Endothelial cell (in vitro differentiated cells): ENCODE results near the gene TPM2. TPM values are rescaled to one million over a fixed set of nuclear protein-coding genes. Genes with fewer than 3 reads are reported as not detected.
A peak's percentile ranks its signal among the peaks of the same experiment; 100 is the strongest.

Source experiments
- DNase-seq: peaks from one replicate; pipeline ENCODE4 v3.0.0; 2021; ENCODE audit warnings: low spot score
- H3K27ac Mint-ChIP-seq: one replicate; pipeline ENCODE4 v1.8.0; 2021; ENCODE audit warnings: mixed read lengths, inconsistent platforms; ENCODE audit not compliant: unreplicated experiment
- H3K27me3 Mint-ChIP-seq: one replicate; pipeline ENCODE4 v1.8.0; 2021; ENCODE audit warnings: mild to moderate bottlenecking, moderate library complexity, mixed read lengths, inconsistent platforms; ENCODE audit not compliant: unreplicated experiment
- H3K36me3 Mint-ChIP-seq: one replicate; pipeline ENCODE4 v1.8.0; 2021; ENCODE audit warnings: mild to moderate bottlenecking, low read depth, mixed read lengths, inconsistent platforms; ENCODE audit not compliant: unreplicated experiment
- H3K4me1 Mint-ChIP-seq: one replicate; pipeline ENCODE4 v1.8.0; 2021; ENCODE audit warnings: mild to moderate bottlenecking, mixed read lengths, inconsistent platforms; ENCODE audit not compliant: unreplicated experiment
- H3K4me3 Mint-ChIP-seq: one replicate; pipeline ENCODE4 v1.8.0; 2021; ENCODE audit warnings: mild to moderate bottlenecking, mixed read lengths, inconsistent platforms; ENCODE audit not compliant: unreplicated experiment
- H3K9me3 Mint-ChIP-seq: one replicate; pipeline ENCODE4 v1.8.0; 2021; ENCODE audit warnings: mixed read lengths, inconsistent platforms; ENCODE audit not compliant: unreplicated experiment
- CTCF ChIP-seq: fragments of 200-600 bp; sonication (generic); IDR thresholded peaks from one replicate; pipeline ENCODE4 v1.5.0; 2021; ENCODE audit warnings: antibody characterized with exemption; ENCODE audit not compliant: unreplicated experiment
- long read RNA-seq: library from polyadenylated mRNA; unstranded; transcript quantifications from one replicate; pipeline ENCODE4 v2.0.0, GENCODE V29; 2020; ENCODE audit not compliant: unreplicated experiment
- total RNA-seq: library from RNA; stranded (reverse); fragmentation: NEBNext Ultra II Directional; extraction: Animal tissue kit (Norgen Biotek cat#: 25700); gene quantifications from one replicate; pipeline ENCODE4 v1.2.1, GENCODE V29; 2021; ENCODE audit not compliant: unreplicated experiment

Gene TPM2
- total RNA-seq, result 173 TPM
- long read RNA-seq, transcript TPM2-203 (9 exons, 1,183 nt), result minor isoform, 39 of 133 reads
- long read RNA-seq, transcript TPM2-201 (9 exons, 1,018 nt), result major isoform, 65 of 133 reads
- long read RNA-seq, partial matches to known transcripts, result 10 of 133 reads
- long read RNA-seq, other reads (novel, unspliced or antisense), result 17 of 133 reads

- Mint-ChIP-seq H3K27ac (peak within 1 kb of the TSS; percentile 95), H3K4me1 (peaks cover 26% of the 10 kb centered on the region), H3K4me3 (peak within 1 kb of the TSS; percentile 93), H3K27me3 (peaks cover 14% of the 10 kb centered on the region), H3K9me3 (no peaks in the 10 kb centered on the region), H3K36me3 (peaks cover 14% of the 10 kb centered on the region)
- TF ChIP-seq CTCF, result no peak
- peak; percentile 76 for DNase-seq
These were observed at the start of gene TPM2 for GRCh38 chr9:35689542-35690293. TSS of gene TPM2 (minus strand) at chr9:35689925. CDS start at chr9:35689817, 108 bp downstream.

- no peak for DNase-seq
- H3K9me3 Mint-ChIP-seq, result no peaks in the 10 kb centered on the region
- H3K4me3 Mint-ChIP-seq, result peak overlapping the region; percentile 47
- peak overlapping the region; percentile 78 for H3K27ac Mint-ChIP-seq
- H3K4me1 Mint-ChIP-seq, result peaks cover 21% of the 10 kb centered on the region
- H3K36me3 Mint-ChIP-seq, result peaks cover 65% of the 10 kb centered on the region
- peaks cover 4% of the 10 kb centered on the region for H3K27me3 Mint-ChIP-seq
- TF ChIP-seq CTCF, result no peak
These were observed 49.2 kb upstream of the TPM2 start for GRCh38 chr9:35738924-35739323.

GRCh38 chr9:35738186-35738585 is 48.5 kb upstream of the TPM2 start:
- peaks cover 4% of the 10 kb centered on the region for H3K27me3 Mint-ChIP-seq
- no peak for DNase-seq
- TF ChIP-seq CTCF, result no peak
- peaks cover 60% of the 10 kb centered on the region for H3K36me3 Mint-ChIP-seq
- H3K27ac Mint-ChIP-seq, result peak overlapping the region; percentile 78
- H3K4me3 Mint-ChIP-seq, result peak overlapping the region; percentile 47
- H3K9me3 Mint-ChIP-seq, result no peaks in the 10 kb centered on the region
- peaks cover 19% of the 10 kb centered on the region for H3K4me1 Mint-ChIP-seq

GRCh38 chr9:35737143-35737542 is 47.4 kb upstream of the TPM2 start:
- Mint-ChIP-seq H3K27me3 (peaks cover 4% of the 10 kb centered on the region), H3K9me3 (no peaks in the 10 kb centered on the region), H3K27ac (peak overlapping the region; percentile 31), H3K4me3 (peak overlapping the region; percentile 66), H3K4me1 (peaks cover 18% of the 10 kb centered on the region), H3K36me3 (peaks cover 56% of the 10 kb centered on the region)
- no peak for TF ChIP-seq CTCF
- no peak for DNase-seq

- H3K4me1 Mint-ChIP-seq, result peaks cover 20% of the 10 kb centered on the region
- DNase-seq, result peak; percentile 75
- H3K27me3 Mint-ChIP-seq, result peaks cover 6% of the 10 kb centered on the region
- H3K4me3 Mint-ChIP-seq, result no peak overlapping the region
- H3K9me3 Mint-ChIP-seq, result no peaks in the 10 kb centered on the region
- peaks cover 48% of the 10 kb centered on the region for H3K36me3 Mint-ChIP-seq
- peak; percentile 68 for TF ChIP-seq CTCF
- peak overlapping the region; percentile 84 for H3K27ac Mint-ChIP-seq
These were observed 46.5 kb upstream of the TPM2 start for GRCh38 chr9:35736201-35736633.
